ENCODE results near the gene SEMA5B. TPM values are rescaled to one million over a fixed set of nuclear protein-coding genes. Genes with fewer than 3 reads are reported as not detected.

Gene SEMA5B
- total and polyA plus RNA-seq, 2 experiments from 2014 or later: 8.0 to 26.8 TPM

- Mint-ChIP-seq H3K9me3 (no peaks in the 10 kb centered on the region), H3K27ac (no peak overlapping the region), H3K4me3 (no peak overlapping the region), H3K36me3 (ENCODE audit: low read depth) (no peaks in the 10 kb centered on the region), H3K4me1 (peaks cover 54% of the 10 kb centered on the region), H3K27me3 (ENCODE audit: insufficient read depth, low read depth, poor library complexity) (peaks cover 7% of the 10 kb centered on the region)
- H3K27ac ChIP-seq (ENCODE audit: low read depth): peak overlapping the region; percentile 62; the same call in 1 of the 2 replicates
- DNase-seq (ENCODE audit: low spot score) (no peak), ATAC-seq (peak; percentile 63)
- no peaks in the 10 kb centered on the region for H3K27me3 ChIP-seq (ENCODE audit: insufficient read depth)
- H3F3A ChIP-seq (replicated peaks; ENCODE audit: low read depth): no peaks in the 10 kb centered on the region; the same call in 1 of the 2 replicates
- H3K79me2 ChIP-seq (replicated peaks; ENCODE audit: insufficient read depth): no peaks in the 10 kb centered on the region; the same call in 1 of the 2 replicates
- H3K4me1 ChIP-seq (ENCODE audit: insufficient read depth): peaks cover 16% of the 10 kb centered on the region
- H4K20me1 ChIP-seq (replicated peaks; ENCODE audit: insufficient read depth): 0 out of 2 replicates have a peak, but pooled peaks cover 5% of the 10 kb centered on the region
- H2AFZ ChIP-seq: no peak overlapping the region
- no peak overlapping the region for H3K4me3 ChIP-seq
- no peaks in the 10 kb centered on the region for H3K36me3 ChIP-seq (ENCODE audit: insufficient read depth)
- no peaks in the 10 kb centered on the region for H3K9me2 ChIP-seq (ENCODE audit: insufficient read depth)
- H3K4me2 ChIP-seq: no peak overlapping the region; the same call in 1 of the 2 replicates
- TF ChIP-seq CREB1 (CRISPR knock-in tag; IDR thresholded peaks at IDR 0.05; ENCODE audit: low read depth) (no peak), ZNF114 (CRISPR knock-in tag; IDR thresholded peaks at IDR 0.05) (no peak), CTCF (conservative IDR thresholded peaks at IDR 0.05; ENCODE audit: low read depth in 2 of 2) (no peak), EZH2 (IDR thresholded peaks at IDR 0.05; ENCODE audit: low read depth, unreplicated experiment) (no peak), ZNF462 (CRISPR knock-in tag; IDR thresholded peaks at IDR 0.05) (no peak), POLR2AphosphoS5 (IDR thresholded peaks at IDR 0.05; ENCODE audit: low read depth) (no peak), EZH2phosphoT487 (IDR thresholded peaks at IDR 0.05; ENCODE audit: unreplicated experiment) (no peak), ZNF331 (CRISPR knock-in tag; IDR thresholded peaks at IDR 0.05; ENCODE audit: low read depth) (no peak), JUNB (IDR thresholded peaks at IDR 0.05; ENCODE audit: unreplicated experiment) (no peak), STAT1 (IDR thresholded peaks at IDR 0.05; ENCODE audit: unreplicated experiment) (no peak), NANOG (IDR thresholded peaks at IDR 0.05; ENCODE audit: borderline replicate concordance) (no peak)
Measured at GRCh38 chr3:123002100-123002748, 25.3 kb downstream of the SEMA5B start.
